Measurements from ENCODE around the gene L2HGDH. TPM values are rescaled to one million over a fixed set of nuclear protein-coding genes. Genes with fewer than 3 reads are reported as not detected.

L2HGDH gene
- total RNA-seq, 1 experiment from 2014 or later, result 22.6 TPM

- Histone ChIP-seq H2BK20ac (ENCODE audit: low read depth, low read length, poor library complexity, severe bottlenecking) (no peak overlapping the region), H3K4ac (ENCODE audit: low read depth, low read length) (no peak overlapping the region), H3K27me3 (ENCODE audit: insufficient read depth, low read length) (no peaks in the 10 kb centered on the region), H2BK5ac (ENCODE audit: insufficient read length, low read length) (no peak overlapping the region), H3K9me3 (ENCODE audit: control insufficient read depth, low read depth, low read length) (no peaks in the 10 kb centered on the region), H2AFZ (ENCODE audit: low read length) (no peak overlapping the region), H3K4me1 (ENCODE audit: insufficient read depth, low read length) (no peaks in the 10 kb centered on the region), H3K79me1 (ENCODE audit: insufficient read depth, low read depth, low read length, poor library complexity, severe bottlenecking) (no peaks in the 10 kb centered on the region), H3K14ac (ENCODE audit: insufficient read depth, low read length) (no peak overlapping the region), H2BK15ac (ENCODE audit: low read depth, low read length) (no peak overlapping the region), H2AK5ac (ENCODE audit: insufficient read length, low read length) (no peak overlapping the region), H4K91ac (ENCODE audit: insufficient read length, low read depth, low read length) (no peak overlapping the region), H4K5ac (ENCODE audit: insufficient read length, low read depth, low read length) (no peak overlapping the region), H3K56ac (ENCODE audit: insufficient read length, low read depth, low read length) (no peak overlapping the region), H4K8ac (replicated peaks; ENCODE audit: insufficient read length, low read depth, low read length) (no peak overlapping the region), H3T11ph (ENCODE audit: low read length) (no peak overlapping the region), H3K18ac (ENCODE audit: insufficient read length, low read depth, low read length) (no peak overlapping the region), H3K23ac (ENCODE audit: insufficient read length, low read depth, low read length) (no peak overlapping the region), H3K27ac (ENCODE audit: insufficient read length, low read depth, low read length) (no peak overlapping the region), H3K4me2 (ENCODE audit: insufficient read depth, insufficient read length, low read length) (no peak overlapping the region), H4K20me1 (ENCODE audit: control insufficient read depth, insufficient read depth, insufficient read length) (no peaks in the 10 kb centered on the region), H3K23me2 (ENCODE audit: insufficient read length, low read depth, low read length, poor library complexity, severe bottlenecking) (no peaks in the 10 kb centered on the region), H2BK120ac (ENCODE audit: low read depth, low read length, poor library complexity, severe bottlenecking) (no peak overlapping the region), H2BK12ac (ENCODE audit: insufficient read length, low read depth, low read length) (no peak overlapping the region), H3K79me2 (ENCODE audit: insufficient read depth, low read length) (no peaks in the 10 kb centered on the region), H3K9ac (ENCODE audit: extremely low read depth, insufficient read length, low read length) (no peak overlapping the region)
- Mint-ChIP-seq H3K36me3 (ENCODE audit: insufficient read depth in 1 of 3, low read depth in 3 of 3) (no peaks in the 10 kb centered on the region), H3K4me1 (peaks cover 12 to 13% of the 10 kb centered on the region in 2 experiments; a peak in 3 of 4 replicates), H3K9me3 (no peaks in the 10 kb centered on the region; a peak in 1 of 5 replicates), H3K27ac (no peak overlapping the region), H3K27me3 (ENCODE audit: low read depth) (no peaks in the 10 kb centered on the region), H3K4me3 (no peak overlapping the region)
- DNase-seq, result no peak
- no peak for TF ChIP-seq CTCF (conservative IDR thresholded peaks at IDR 0.05)
- no CpG with 5 or more reads among the region's 3 CpGs for WGBS (ENCODE audit: extremely low coverage, insufficient read length, low lambda C conversion rate)
Measured at GRCh38 chr14:50360093-50360492, 48.1 kb upstream of the L2HGDH start.

Measured in H9 (cell line).